Retinal pigment epithelial cell (primary cell): ENCODE data around the gene DNAJC5.
"Not testable (repeated sequence)": the region's sequence is repeated elsewhere in the genome, so short reads cannot be mapped to it uniquely, and the experiment has no call there.

Source experiments
- DNase-seq: peaks from one replicate; pipeline ENCODE4 v3.0.0-alpha.2; 2010; ENCODE audit warnings: low read depth
- H3K4me3 ChIP-seq: 2 replicates; pipeline ENCODE4 v1.5.1; 2011; ENCODE audit warnings: mild to moderate bottlenecking, low read length, control low read depth, moderate library complexity
- TF ChIP-seq, protein P1 (sequence below): conservative IDR thresholded peaks from 2 replicates; pipeline ENCODE4 v1.5.1; 2011; ENCODE audit warnings: low read depth, low read length, control low read depth, inconsistent platforms

Gene DNAJC5

DNA sequence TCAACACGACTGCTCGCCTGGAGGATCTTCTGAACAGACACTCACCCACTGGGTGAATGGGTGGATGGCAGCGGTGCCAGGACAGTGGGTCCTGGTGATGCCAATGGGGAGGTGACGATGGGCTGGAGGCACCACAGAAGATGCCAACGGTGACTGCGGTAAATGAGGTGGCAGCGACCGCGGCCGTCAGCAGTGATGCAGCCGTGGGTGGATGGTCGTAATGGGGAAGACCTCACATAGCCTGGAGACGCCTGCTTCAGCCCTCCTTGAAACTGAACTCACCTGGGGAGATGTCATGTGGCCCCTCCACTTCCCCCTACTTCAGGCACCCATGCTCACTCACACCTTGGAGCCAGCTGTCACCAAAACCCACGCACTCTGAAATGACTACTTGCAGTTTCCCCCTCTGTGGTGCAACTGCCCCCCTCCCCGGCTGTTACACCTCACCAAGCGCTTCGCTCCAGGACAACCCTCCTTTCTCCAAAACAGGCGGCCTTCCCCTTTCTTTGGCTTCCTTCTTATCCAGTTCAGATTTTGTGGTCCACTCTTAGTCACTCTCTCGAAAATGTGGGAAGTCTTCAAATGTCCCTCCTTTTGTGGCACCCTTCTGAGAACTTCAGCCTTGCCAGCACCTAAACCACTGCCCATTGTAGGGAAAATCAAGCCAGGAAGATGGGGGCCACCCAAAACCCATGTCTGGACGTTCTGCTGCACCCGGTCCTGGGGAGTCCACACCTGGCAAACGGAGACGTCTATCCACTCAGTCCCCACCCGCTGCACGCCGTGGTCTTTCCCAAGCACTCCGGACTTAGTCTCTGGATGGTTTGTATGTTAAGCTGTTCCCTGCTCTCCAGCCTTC lies 44.0 kb upstream of the DNAJC5 start:
- H3K4me3 ChIP-seq, result no peak overlapping the region
- no peak for DNase-seq
- TF ChIP-seq, protein P1, sequence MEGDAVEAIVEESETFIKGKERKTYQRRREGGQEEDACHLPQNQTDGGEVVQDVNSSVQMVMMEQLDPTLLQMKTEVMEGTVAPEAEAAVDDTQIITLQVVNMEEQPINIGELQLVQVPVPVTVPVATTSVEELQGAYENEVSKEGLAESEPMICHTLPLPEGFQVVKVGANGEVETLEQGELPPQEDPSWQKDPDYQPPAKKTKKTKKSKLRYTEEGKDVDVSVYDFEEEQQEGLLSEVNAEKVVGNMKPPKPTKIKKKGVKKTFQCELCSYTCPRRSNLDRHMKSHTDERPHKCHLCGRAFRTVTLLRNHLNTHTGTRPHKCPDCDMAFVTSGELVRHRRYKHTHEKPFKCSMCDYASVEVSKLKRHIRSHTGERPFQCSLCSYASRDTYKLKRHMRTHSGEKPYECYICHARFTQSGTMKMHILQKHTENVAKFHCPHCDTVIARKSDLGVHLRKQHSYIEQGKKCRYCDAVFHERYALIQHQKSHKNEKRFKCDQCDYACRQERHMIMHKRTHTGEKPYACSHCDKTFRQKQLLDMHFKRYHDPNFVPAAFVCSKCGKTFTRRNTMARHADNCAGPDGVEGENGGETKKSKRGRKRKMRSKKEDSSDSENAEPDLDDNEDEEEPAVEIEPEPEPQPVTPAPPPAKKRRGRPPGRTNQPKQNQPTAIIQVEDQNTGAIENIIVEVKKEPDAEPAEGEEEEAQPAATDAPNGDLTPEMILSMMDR, result no peak

DNA sequence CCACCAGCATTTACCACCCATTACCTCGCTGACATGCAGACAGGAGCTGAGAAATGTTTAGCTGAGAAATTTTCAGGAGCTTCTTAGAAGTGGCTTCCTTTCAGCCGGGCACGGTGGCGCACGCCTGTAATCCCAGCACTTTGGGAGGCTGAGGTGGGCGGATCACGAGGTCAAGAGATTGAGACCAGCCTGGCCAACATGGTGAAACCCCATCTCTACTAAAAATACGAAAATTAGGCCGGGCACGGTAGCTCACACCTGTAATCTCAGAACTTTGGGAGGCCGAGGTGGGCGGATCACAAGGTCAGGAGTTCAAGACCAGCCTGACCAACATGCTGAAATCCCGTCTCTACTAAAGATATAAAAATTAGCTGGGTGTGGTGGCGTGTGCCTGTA lies 43.4 kb upstream of the DNAJC5 start:
- H3K4me3 ChIP-seq, DNase-seq: not testable (repeated sequence)

DNA sequence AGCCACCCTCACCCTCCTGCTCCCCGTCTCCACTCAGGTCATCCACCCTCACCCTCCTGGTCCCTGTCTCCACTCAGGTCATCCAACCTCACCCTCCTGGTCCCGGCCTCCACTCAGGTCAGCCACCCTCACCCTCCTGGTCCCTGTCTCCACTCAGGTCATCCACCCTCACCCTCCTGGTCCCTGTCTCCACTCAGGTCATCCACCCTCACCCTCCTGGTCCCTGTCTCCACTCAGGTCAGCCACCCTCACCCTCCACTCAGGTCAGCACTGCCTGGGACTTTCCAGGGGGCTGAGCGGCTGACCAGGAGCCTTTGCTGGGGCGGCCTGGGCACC lies 41.2 kb upstream of the DNAJC5 start:
- not testable (repeated sequence) for H3K4me3 ChIP-seq, DNase-seq

DNA sequence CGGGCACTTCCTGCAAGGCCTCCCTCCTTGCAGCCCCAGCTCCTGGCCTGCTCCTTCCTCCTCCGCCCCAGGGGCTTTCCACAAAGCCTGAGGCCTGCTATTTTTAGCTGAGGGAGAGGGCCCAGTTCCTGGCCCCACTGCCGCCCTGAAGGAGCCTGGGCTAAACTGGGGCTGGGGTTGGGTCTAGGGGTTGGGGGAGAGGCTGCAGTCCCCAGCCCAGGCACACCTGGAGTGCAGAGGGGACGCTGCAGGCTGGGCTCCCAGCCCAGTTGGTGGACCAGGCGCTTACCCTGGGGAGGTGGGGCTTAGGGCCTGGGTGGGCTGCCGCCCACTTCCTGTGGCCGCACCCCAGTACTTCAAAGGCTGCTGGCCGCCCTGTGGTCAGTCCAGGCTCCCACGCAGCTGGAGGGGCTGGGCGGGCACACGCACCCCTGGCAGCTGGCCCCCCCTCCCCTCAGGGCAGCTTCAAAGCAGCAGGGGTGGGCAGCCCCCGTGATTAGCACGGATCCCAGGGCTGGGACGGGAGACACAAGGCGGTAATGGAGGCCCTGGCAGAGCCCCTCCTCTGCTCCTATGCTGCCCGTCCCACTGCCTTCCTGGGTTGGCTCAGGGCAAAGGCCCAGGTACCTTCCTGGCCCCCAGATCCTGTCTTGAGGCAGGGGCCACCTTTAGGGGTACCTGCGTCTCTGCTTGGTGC lies 40.7 kb upstream of the DNAJC5 start:
- no peak for DNase-seq
- TF ChIP-seq, protein P1, result no peak
- H3K4me3 ChIP-seq, result no peak overlapping the region

DNA sequence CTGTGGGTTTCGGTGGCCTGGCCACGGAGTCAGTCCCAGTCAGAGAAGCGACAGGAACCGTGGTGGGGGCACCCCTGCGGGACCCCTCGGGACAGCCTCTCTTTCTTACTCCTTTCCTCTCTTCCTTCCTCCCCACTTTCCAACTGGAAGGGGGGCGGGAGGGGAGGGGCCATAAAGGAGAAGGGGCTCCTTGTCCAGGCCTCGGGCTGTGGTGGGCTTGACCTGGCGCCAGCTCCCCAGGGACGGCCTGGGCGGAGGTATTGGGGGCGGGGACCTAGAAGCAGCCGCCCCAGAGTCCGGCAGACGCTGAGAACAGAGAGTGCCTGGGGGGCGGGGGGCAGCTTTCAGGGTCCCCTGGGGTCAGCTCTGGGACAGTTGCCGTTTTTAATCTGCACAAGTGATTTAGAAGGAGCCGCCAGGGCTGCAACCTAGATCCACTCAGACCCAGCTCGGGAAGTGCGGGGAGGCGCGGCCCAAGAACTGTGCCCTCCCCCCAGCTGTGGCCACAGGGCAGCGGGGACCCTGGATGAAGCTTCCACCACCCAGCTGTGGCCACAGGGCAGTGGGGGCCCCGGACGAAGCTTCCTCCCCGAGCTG lies 40.1 kb upstream of the DNAJC5 start:
- TF ChIP-seq, protein P1, result no peak
- peak overlapping the region; percentile 8 for H3K4me3 ChIP-seq
- no peak for DNase-seq

DNA sequence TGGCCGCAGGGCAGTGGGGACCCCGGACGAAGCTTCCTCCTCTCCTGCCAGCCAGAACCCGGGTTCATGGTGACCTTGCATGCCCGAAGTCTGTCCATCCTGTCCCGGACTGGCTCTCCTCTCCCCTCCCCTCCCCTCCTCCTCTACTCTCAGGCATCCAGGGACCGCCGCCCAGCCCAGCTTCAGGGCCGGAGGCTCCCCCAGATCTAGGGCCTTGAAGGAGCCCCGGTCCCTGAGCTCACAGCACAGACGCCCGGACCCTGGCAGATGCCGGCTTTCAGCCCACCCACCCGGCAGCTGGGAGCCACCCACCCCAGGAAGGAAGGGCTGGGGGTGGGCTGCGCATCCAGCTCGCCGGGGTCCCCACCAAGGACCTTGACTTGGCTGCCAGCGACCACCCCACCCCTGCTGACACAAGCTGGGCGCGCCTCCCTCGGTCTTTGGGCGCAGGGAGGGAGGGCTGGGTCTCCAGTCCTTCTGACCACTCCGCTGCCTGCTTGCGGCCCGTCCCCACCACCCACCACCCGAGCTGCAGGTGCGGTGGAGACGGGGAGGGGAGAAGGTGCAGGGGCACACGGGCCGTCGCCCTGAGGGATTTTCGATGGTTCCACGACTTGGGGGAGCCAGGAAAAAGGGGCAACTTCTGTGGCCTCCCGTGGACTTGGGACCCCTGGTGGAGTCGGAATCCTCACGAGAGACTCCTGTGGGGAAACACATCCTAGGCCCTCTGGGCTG lies 39.4 kb upstream of the DNAJC5 start:
- TF ChIP-seq, protein P1, result no peak
- no peak overlapping the region for H3K4me3 ChIP-seq
- DNase-seq, result no peak

DNA sequence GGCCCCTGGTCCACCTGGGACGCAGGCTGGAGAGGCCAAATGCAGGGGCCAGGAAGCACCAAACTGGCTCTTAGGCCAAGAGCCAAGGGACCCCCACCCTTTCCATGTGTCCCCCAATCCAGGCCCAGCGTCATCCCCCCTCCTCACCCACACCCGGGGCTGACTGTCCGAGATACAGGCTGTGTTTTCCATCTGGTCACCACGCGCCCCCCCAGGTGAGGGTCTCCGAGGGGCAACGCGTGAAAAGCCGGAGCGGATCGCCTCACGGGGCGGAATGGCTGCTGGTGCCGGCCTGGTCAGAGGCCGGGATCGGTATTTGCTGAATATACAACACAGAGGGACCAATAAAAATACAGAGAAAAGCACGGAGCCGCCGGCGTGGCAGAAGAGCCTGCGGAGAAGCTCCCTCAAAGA lies 38.8 kb upstream of the DNAJC5 start:
- DNase-seq, result no peak
- TF ChIP-seq, protein P1, result no peak
- no peak overlapping the region for H3K4me3 ChIP-seq
